Keratinocyte (primary cell): ENCODE data around the gene ALG2. TPM values are rescaled to one million over a fixed set of nuclear protein-coding genes. Genes with fewer than 3 reads are reported as not detected.

Source experiments
- DNase-seq: peaks from one replicate; pipeline ENCODE4 v3.0.0-alpha.2; 2011; ENCODE audit warnings: low read depth, missing footprints, low spot score
- FAIRE-seq: peaks from 2 replicates; lab custom pipeline; 2011; peaks lifted over from hg19 to GRCh38; lab: Jason Lieb, UNC
- H2AFZ ChIP-seq: 2 replicates; pipeline ENCODE4 v1.6.0; 2012; ENCODE audit warnings: low read length, control low read depth, inconsistent platforms; ENCODE audit not compliant: control insufficient read depth
- H3K27ac ChIP-seq: 2 replicates; pipeline ENCODE4 v1.5.1; 2011; ENCODE audit warnings: low read length; ENCODE audit not compliant: control insufficient read depth, insufficient read depth
- H3K27me3 ChIP-seq: 3 replicates; pipeline ENCODE4 v1.6.0; 2011; ENCODE audit warnings: low read length; ENCODE audit not compliant: control insufficient read depth, insufficient read depth; ENCODE audit errors: extremely low read depth
- H3K36me3 ChIP-seq, 2 experiments: 2 replicates in 1 of 2; 3 replicates in 1 of 2; pipeline ENCODE4 v1.5.1; 2011; ENCODE audit warnings: low read length in 2 of 2, mild to moderate bottlenecking in 1 of 2; ENCODE audit not compliant: control insufficient read depth in 2 of 2, insufficient read depth in 2 of 2; ENCODE audit errors: extremely low read depth in 1 of 2
- H3K4me1 ChIP-seq: 3 replicates; pipeline ENCODE4 v1.5.1; 2011; ENCODE audit warnings: low read length; ENCODE audit not compliant: control insufficient read depth, insufficient read depth; ENCODE audit errors: extremely low read depth
- H3K4me2 ChIP-seq: 3 replicates; pipeline ENCODE4 v1.6.0; 2011; ENCODE audit warnings: low read depth, low read length; ENCODE audit not compliant: control insufficient read depth, insufficient read depth; ENCODE audit errors: extremely low read depth
- H3K4me3 ChIP-seq, 3 experiments: fragments of 200-600 bp in 1 of 3; sonication (generic) in 1 of 3; 2 replicates in 2 of 3; 3 replicates in 1 of 3; pipeline ENCODE4 v1.5.1; 2011 to 2016; ENCODE audit warnings: low read length in 3 of 3, mild to moderate bottlenecking in 3 of 3, control low read depth in 2 of 3, inconsistent platforms in 1 of 3, low read depth in 1 of 3, mixed read lengths in 1 of 3, mixed run types in 1 of 3, moderate library complexity in 1 of 3; ENCODE audit not compliant: control insufficient read depth in 2 of 3, insufficient read depth in 2 of 3; ENCODE audit errors: extremely low read depth in 1 of 3
- H3K79me2 ChIP-seq: 2 replicates; pipeline ENCODE4 v1.6.0; 2012; ENCODE audit warnings: low read length; ENCODE audit not compliant: control insufficient read depth, insufficient read depth
- H3K9ac ChIP-seq: 3 replicates; pipeline ENCODE4 v1.6.0; 2011; ENCODE audit warnings: low read length; ENCODE audit not compliant: control insufficient read depth, insufficient read depth; ENCODE audit errors: extremely low read depth
- H3K9me1 ChIP-seq: 3 replicates; pipeline ENCODE4 v1.6.0; 2011; ENCODE audit warnings: low read length; ENCODE audit not compliant: control insufficient read depth, insufficient read depth; ENCODE audit errors: extremely low read depth
- H3K9me3 ChIP-seq: 2 replicates; pipeline ENCODE4 v1.5.1; 2012; ENCODE audit warnings: low read depth, low read length; ENCODE audit not compliant: control insufficient read depth
- H4K20me1 ChIP-seq: 3 replicates; pipeline ENCODE4 v1.6.0; 2011; ENCODE audit warnings: low read length; ENCODE audit not compliant: control insufficient read depth, insufficient read depth; ENCODE audit errors: extremely low read depth
- CTCF ChIP-seq, 3 experiments: IDR thresholded peaks in 1 of 3; conservative IDR thresholded peaks in 1 of 3; optimal IDR thresholded peaks in 1 of 3; 2 replicates in 2 of 3; 3 replicates in 1 of 3; pipeline versions ENCODE3 to v1.5.1; 2011; ENCODE audit warnings: low read length in 3 of 3, mild to moderate bottlenecking in 3 of 3, moderate library complexity in 2 of 3, control low read depth in 1 of 3, inconsistent platforms in 1 of 3; ENCODE audit not compliant: insufficient read depth in 2 of 3; ENCODE audit errors: extremely low read depth in 1 of 3
- EZH2 ChIP-seq: IDR thresholded peaks from one replicate; pipeline ENCODE4 v1.6.1; 2012; ENCODE audit warnings: inconsistent platforms, mild to moderate bottlenecking, low read length, moderate library complexity
- dilution Hi-C: fragments of 300-500 bp; cut with MboI; formaldehyde crosslinking; loops from one replicate; pipeline ENCODE4 v1.7.0; 2020; ENCODE audit warnings: low sequenced_read_pairs; ENCODE audit not compliant: extremely low pct_ligation_motif_present
- polyA plus RNA-seq, 5 experiments: library from polyadenylated mRNA; depleted of rRNA in 3 of 5; stranded (reverse) in 3 of 5; stranded (forward) in 1 of 5; unstranded in 1 of 5; fragments of >200 nt; gene quantifications; 1 replicate in 1 of 5; 2 replicates in 3 of 5; 3 replicates in 1 of 5; pipeline versions ENCODE4 v1.2.1 to v1.2.3, GENCODE V29; 2011 to 2012; ENCODE audit warnings: missing spikeins in 2 of 5, low read depth in 1 of 5, low replicate concordance in 1 of 5

Gene ALG2
- polyA plus RNA-seq, 1 donor (not counting 4 experiments of a cell fraction or from before 2014, with no cell fraction given): 57.1 TPM

DNA sequence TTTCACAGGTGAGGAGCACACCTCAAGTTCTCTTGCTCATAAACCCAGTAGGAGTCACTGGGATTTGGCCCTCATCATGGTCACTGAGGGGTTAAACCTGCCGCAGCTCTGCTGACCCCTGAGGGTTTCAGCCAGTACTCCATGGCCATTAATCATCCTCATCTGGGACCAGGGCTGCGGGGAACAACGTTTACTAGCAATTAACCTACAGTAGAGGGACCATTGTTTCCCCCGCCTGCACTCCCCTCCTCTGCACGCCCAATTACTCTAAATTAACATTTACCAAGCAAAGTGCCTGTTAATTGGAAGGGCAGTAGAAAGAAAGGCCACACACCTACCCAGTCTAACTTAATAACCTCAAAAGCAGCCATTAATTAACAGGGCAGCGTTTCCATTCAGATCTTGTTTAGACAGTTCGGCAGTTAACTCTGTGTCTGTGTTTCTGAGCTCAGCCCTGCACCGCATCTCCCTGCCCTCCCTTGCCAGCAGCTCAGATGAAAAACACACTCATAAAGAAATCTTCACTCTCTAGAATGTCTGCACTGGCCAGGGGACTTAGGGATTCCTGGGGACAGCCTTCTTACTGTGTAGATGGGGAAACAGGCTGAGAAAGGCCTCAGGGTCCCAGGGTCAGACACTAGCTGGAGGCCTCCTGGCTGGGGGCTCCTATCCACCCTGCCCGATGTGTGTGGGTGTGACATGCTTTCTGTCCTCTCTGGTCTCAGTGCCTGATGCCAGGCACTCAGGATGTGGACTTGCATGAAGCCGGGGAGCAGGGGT lies 51.6 kb downstream of the ALG2 start:
- Histone ChIP-seq H4K20me1 (no peaks in the 10 kb centered on the region), H3K27me3 (peaks cover 16% of the 10 kb centered on the region), H2AFZ (no peak overlapping the region), H3K9ac (no peak overlapping the region), H3K9me1 (no peaks in the 10 kb centered on the region), H3K36me3 (no peaks in the 10 kb centered on the region), H3K4me2 (no peak overlapping the region), H3K79me2 (no peaks in the 10 kb centered on the region), H3K9me3 (no peaks in the 10 kb centered on the region), H3K4me1 (no peaks in the 10 kb centered on the region), H3K27ac (no peak overlapping the region), H3K4me3 (no peak overlapping the region)
- FAIRE-seq: no peak
- dilution Hi-C loops: no loop called here
- no peak for TF ChIP-seq EZH2
- no peak for DNase-seq

GRCh38 chr9:99169086-99169485 lies 52.7 kb downstream of the ALG2 start:
- no peak for DNase-seq
- Histone ChIP-seq H3K4me3 (no peak overlapping the region), H3K9me3 (no peaks in the 10 kb centered on the region), H2AFZ (no peak overlapping the region), H3K79me2 (no peaks in the 10 kb centered on the region), H3K4me1 (no peaks in the 10 kb centered on the region), H3K36me3 (no peaks in the 10 kb centered on the region), H3K4me2 (no peak overlapping the region), H3K27me3 (peaks cover 16% of the 10 kb centered on the region), H3K27ac (no peak overlapping the region), H4K20me1 (no peaks in the 10 kb centered on the region), H3K9ac (no peak overlapping the region), H3K9me1 (no peaks in the 10 kb centered on the region)
- dilution Hi-C loops: no loop called here
- no peak for FAIRE-seq
- TF ChIP-seq CTCF (optimal IDR thresholded peaks at IDR 0.05 in 1 of 3, IDR thresholded peaks at IDR 0.05 in 1 of 3, conservative IDR thresholded peaks at IDR 0.05 in 1 of 3; ENCODE audit: extremely low read depth in 1 of 3, insufficient read depth in 2 of 3, low read length in 3 of 3) (no peak), EZH2 (no peak)
